Esophagus squamous epithelium (tissue), 5 donors: ENCODE data around the gene FAM149B1. TPM values are rescaled to one million over a fixed set of nuclear protein-coding genes. Genes with fewer than 3 reads are reported as not detected.

Experiments
- DNase-seq: peaks from one replicate; lab custom pipeline; 2025; lab: John Stamatoyannopoulos, UW
- H3K27ac ChIP-seq, 4 donors: fragments of 200-600 bp; sonication (generic); one replicate each; pipeline ENCODE4 v1.5.1; 2016 to 2019; ENCODE audit warnings: mild to moderate bottlenecking in 1 of 4
- H3K27me3 ChIP-seq, 4 donors: fragments of 200-600 bp; sonication (generic); 1 replicate in 3 of 4; 2 replicates in 1 of 4; pipeline versions ENCODE4 v1.5.1 to v1.6.0; 2017 to 2021; ENCODE audit warnings: antibody characterized with exemption in 1 of 4
- H3K36me3 ChIP-seq, 3 donors: fragments of 200-600 bp; sonication (generic); one replicate each; pipeline ENCODE4 v1.5.1; 2016 to 2019
- H3K4me1 ChIP-seq, 3 donors: fragments of 200-600 bp; sonication (generic); one replicate each; pipeline ENCODE4 v1.5.1; 2017 to 2019
- H3K4me3 ChIP-seq, 4 donors: fragments of 200-600 bp; sonication (generic); 1 replicate in 3 of 4; 2 replicates in 1 of 4; pipeline ENCODE4 v1.5.1; 2016 to 2019; ENCODE audit warnings: mild to moderate bottlenecking in 2 of 4, moderate library complexity in 1 of 4
- H3K9me3 ChIP-seq, 3 donors: fragments of 200-600 bp; sonication (generic); one replicate each; pipeline ENCODE4 v1.5.1; 2016 to 2019
- POLR2A ChIP-seq, 4 donors: fragments of 450-650 bp; IDR thresholded peaks; one replicate each; pipeline ENCODE4 v1.6.1; 2017; ENCODE audit warnings: antibody characterized with exemption in 4 of 4, mild to moderate bottlenecking in 4 of 4, moderate library complexity in 3 of 4
- WGBS, 2 donors: methylation state at CpG; one replicate each; pipeline ENCODE4 v1.1.5; 2018; 5-methylcytosine and 5-hydroxymethylcytosine counted together
- intact Hi-C: fragments of 100-400 bp; cut with DNase I; formaldehyde crosslinking; loops from one replicate; pipeline ENCODE4 v1.15.0; 2022
- total RNA-seq, 4 donors: library from RNA; depleted of rRNA; stranded (reverse); fragments of >200 nt; gene quantifications; one replicate each; pipeline ENCODE4 v1.1.0, GENCODE V29; 2016
- TF ChIP-seq, protein P1 (sequence below), 6 experiments: fragments of 450-650 bp in 4 of 6; fragments of 200-600 bp in 2 of 6; sonication (generic) in 2 of 6; IDR thresholded peaks; one replicate each; pipeline ENCODE4 v1.5.1; 2016 to 2019; ENCODE audit warnings: antibody characterized with exemption in 6 of 6, mild to moderate bottlenecking in 4 of 6, moderate library complexity in 4 of 6
- donor health status: DM: yes; HTN: yes; CAD: no.

FAM149B1 gene
- total RNA-seq, 4 donors from 2014 or later = 8.7 to 15.8 (median 10.8) TPM

GRCh38 chr10:73209705-73210104 lies 41.8 kb downstream of the FAM149B1 start:
- Histone ChIP-seq H3K4me3 (no peak overlapping the region), H3K4me1 (no peaks in the 10 kb centered on the region), H3K27ac (no peak overlapping the region), H3K9me3 (no peaks in the 10 kb centered on the region), H3K36me3 (peaks cover 0 to 56% (median 8%) of the 10 kb centered on the region in 3 donors), H3K27me3 (no peaks in the 10 kb centered on the region)
- TF ChIP-seq, protein P1, sequence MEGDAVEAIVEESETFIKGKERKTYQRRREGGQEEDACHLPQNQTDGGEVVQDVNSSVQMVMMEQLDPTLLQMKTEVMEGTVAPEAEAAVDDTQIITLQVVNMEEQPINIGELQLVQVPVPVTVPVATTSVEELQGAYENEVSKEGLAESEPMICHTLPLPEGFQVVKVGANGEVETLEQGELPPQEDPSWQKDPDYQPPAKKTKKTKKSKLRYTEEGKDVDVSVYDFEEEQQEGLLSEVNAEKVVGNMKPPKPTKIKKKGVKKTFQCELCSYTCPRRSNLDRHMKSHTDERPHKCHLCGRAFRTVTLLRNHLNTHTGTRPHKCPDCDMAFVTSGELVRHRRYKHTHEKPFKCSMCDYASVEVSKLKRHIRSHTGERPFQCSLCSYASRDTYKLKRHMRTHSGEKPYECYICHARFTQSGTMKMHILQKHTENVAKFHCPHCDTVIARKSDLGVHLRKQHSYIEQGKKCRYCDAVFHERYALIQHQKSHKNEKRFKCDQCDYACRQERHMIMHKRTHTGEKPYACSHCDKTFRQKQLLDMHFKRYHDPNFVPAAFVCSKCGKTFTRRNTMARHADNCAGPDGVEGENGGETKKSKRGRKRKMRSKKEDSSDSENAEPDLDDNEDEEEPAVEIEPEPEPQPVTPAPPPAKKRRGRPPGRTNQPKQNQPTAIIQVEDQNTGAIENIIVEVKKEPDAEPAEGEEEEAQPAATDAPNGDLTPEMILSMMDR (IDR thresholded peaks at IDR 0.05) = no peak
- TF ChIP-seq POLR2A (IDR thresholded peaks at IDR 0.05) = no peak
- intact Hi-C loops = no loop called here
- no peak for DNase-seq
- 33 to 48% methylated on average over 1 of the region's 1 CpG for WGBS, 2 donors

- no peak overlapping the region for H3K4me3 ChIP-seq
Observed at GRCh38 chr10:73210395-73211105, 42.6 kb downstream of the FAM149B1 start.

DNA sequence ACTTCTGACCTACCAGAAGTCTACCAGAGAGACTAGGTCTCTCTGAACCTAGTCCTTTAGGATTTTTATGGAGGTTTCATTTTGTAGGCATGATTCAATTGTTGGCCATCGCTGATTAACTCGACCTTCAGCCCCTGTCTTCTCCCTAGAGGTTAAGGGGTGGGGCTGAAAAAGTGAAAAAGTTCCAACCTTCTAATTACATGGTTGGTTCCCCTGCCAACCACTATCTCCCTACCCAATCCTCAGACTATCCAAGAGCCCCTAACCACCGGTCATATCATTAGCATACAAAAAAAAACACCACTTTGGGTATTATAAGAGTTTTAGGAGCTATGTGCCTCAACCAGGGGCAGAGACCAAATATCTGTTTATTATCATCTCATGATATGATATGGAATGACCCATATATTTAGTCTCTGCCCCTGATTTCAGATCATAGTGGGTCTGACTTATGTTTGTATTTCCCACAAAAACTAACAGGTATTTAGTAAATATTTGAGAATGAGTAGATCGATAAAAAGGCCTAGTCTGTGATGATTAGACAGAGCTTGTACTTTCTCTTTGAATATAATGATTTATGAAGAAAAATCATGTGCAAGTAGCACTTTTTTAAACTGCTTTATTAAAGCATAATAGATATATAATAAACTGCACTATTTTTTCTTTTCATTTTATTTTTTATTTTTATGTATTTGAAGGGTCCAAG lies 43.3 kb downstream of the FAM149B1 start:
- no peak for DNase-seq
- Histone ChIP-seq H3K27me3 (no peaks in the 10 kb centered on the region), H3K36me3 (peaks cover 0 to 60% (median 8%) of the 10 kb centered on the region in 3 donors), H3K4me3 (no peak overlapping the region), H3K4me1 (no peaks in the 10 kb centered on the region), H3K9me3 (no peaks in the 10 kb centered on the region), H3K27ac (no peak overlapping the region)
- intact Hi-C loops = no loop called here
- no peak for TF ChIP-seq POLR2A (IDR thresholded peaks at IDR 0.05)
- TF ChIP-seq, protein P1 (IDR thresholded peaks at IDR 0.05) = no peak
- 90 to 91% methylated on average over 4 of the region's 4 CpGs for WGBS, 2 donors

More at GRCh38 chr10:73210395-73211105, 42.6 kb downstream of the FAM149B1 start:
- 94 to 100% methylated on average over 3 of the region's 3 CpGs for WGBS, 2 donors
- Histone ChIP-seq H3K9me3 (no peaks in the 10 kb centered on the region), H3K27me3 (no peaks in the 10 kb centered on the region), H3K36me3 (peaks cover 0 to 60% (median 8%) of the 10 kb centered on the region in 3 donors), H3K27ac (no peak overlapping the region), H3K4me1 (no peaks in the 10 kb centered on the region)
- DNase-seq = no peak
- intact Hi-C loops = no loop called here
- TF ChIP-seq, protein P1 (IDR thresholded peaks at IDR 0.05) = no peak
- no peak for TF ChIP-seq POLR2A (IDR thresholded peaks at IDR 0.05)

- intact Hi-C loops = no loop called here
- Histone ChIP-seq H3K36me3 (peaks cover 0 to 66% (median 16%) of the 10 kb centered on the region in 3 donors), H3K9me3 (no peaks in the 10 kb centered on the region), H3K4me3 (no peak overlapping the region), H3K27me3 (no peaks in the 10 kb centered on the region), H3K4me1 (no peaks in the 10 kb centered on the region), H3K27ac (no peak overlapping the region)
- WGBS, 2 donors = 93 to 96% methylated on average over 1 of the region's 1 CpG
- no peak for DNase-seq
- TF ChIP-seq, protein P1 (IDR thresholded peaks at IDR 0.05) = no peak
- no peak for TF ChIP-seq POLR2A (IDR thresholded peaks at IDR 0.05)
Observed at GRCh38 chr10:73215749-73216148, 47.8 kb downstream of the FAM149B1 start.

GRCh38 chr10:73217628-73218027 lies 49.7 kb downstream of the FAM149B1 start:
- DNase-seq = no peak
- Histone ChIP-seq H3K27me3 (no peaks in the 10 kb centered on the region), H3K4me1 (no peaks in the 10 kb centered on the region), H3K27ac (no peak overlapping the region), H3K9me3 (no peaks in the 10 kb centered on the region), H3K36me3 (peaks cover 0 to 56% (median 13%) of the 10 kb centered on the region in 3 donors), H3K4me3 (no peak overlapping the region)
- intact Hi-C loops = no loop called here
- 80 to 89% methylated on average over 2 of the region's 2 CpGs for WGBS, 2 donors
- TF ChIP-seq, protein P1 (IDR thresholded peaks at IDR 0.05) = no peak
- no peak for TF ChIP-seq POLR2A (IDR thresholded peaks at IDR 0.05)
